ENCODE data around the gene PARD6A.

PARD6A gene

GRCh38 chr16:67661101-67661761, 471 bp downstream of the PARD6A start:
- TF ChIP-seq CTCF (IDR thresholded peaks at IDR 0.05; ENCODE audit: low read length) (no peak), EZH2phosphoT487 (IDR thresholded peaks at IDR 0.05; ENCODE audit: low read length) (no peak), EZH2 (optimal IDR thresholded peaks at IDR 0.05; ENCODE audit: low read depth, low read length) (no peak)
- peak overlapping the region; percentile 95 for H3K9ac ChIP-seq (ENCODE audit: low read length)
- H3K9me3 ChIP-seq (replicated peaks; ENCODE audit: insufficient read depth, low read length) = no peaks in the 10 kb centered on the region
- no peaks in the 10 kb centered on the region for H3K27me3 ChIP-seq (replicated peaks; ENCODE audit: insufficient read depth, low read length)
- peak overlapping the region; percentile 94 for H3K27ac ChIP-seq (ENCODE audit: low read length)
- peaks cover 54% of the 10 kb centered on the region for H3K79me2 ChIP-seq (ENCODE audit: low read length)
- no peaks in the 10 kb centered on the region for H4K20me1 ChIP-seq (ENCODE audit: insufficient read depth, low read length)
- peaks cover 17% of the 10 kb centered on the region for H3K4me1 ChIP-seq (ENCODE audit: low read length)
- no peaks in the 10 kb centered on the region for H3K36me3 ChIP-seq (replicated peaks; ENCODE audit: insufficient read depth, low read length)
- peak overlapping the region; percentile 99 for H3K4me2 ChIP-seq (ENCODE audit: low read depth, low read length)
- no peaks in the 10 kb centered on the region for H3K9me2 ChIP-seq (replicated peaks; ENCODE audit: insufficient read depth, low read length)
- peaks cover 12% of the 10 kb centered on the region; the same call in 1 of the 2 replicates for H3F3A ChIP-seq (ENCODE audit: insufficient read depth, low read length)
- H3K4me3 ChIP-seq (ENCODE audit: low read length) = peak overlapping the region; percentile 91
- peak overlapping the region; percentile 98 for H2AFZ ChIP-seq (ENCODE audit: low read length)
- DNase-seq = peak; percentile 49

GRCh38 chr16:67661886-67662652, 1.3 kb downstream of the PARD6A start:
- Histone ChIP-seq H3K4me2 (ENCODE audit: low read depth, low read length) (peak overlapping the region; percentile 99), H4K20me1 (ENCODE audit: insufficient read depth, low read length) (no peaks in the 10 kb centered on the region), H3K27me3 (replicated peaks; ENCODE audit: insufficient read depth, low read length) (no peaks in the 10 kb centered on the region), H3K9ac (ENCODE audit: low read length) (peak overlapping the region; percentile 95; the same call in 1 of the 2 replicates), H3K4me3 (ENCODE audit: low read length) (peak overlapping the region; percentile 91), H3K9me3 (replicated peaks; ENCODE audit: insufficient read depth, low read length) (no peaks in the 10 kb centered on the region), H3K4me1 (ENCODE audit: low read length) (peaks cover 18% of the 10 kb centered on the region), H2AFZ (ENCODE audit: low read length) (no peak overlapping the region), H3K79me2 (ENCODE audit: low read length) (peaks cover 54% of the 10 kb centered on the region), H3F3A (ENCODE audit: insufficient read depth, low read length) (peaks cover 15% of the 10 kb centered on the region), H3K27ac (ENCODE audit: low read length) (peak overlapping the region; percentile 94; the same call in 1 of the 2 replicates), H3K9me2 (replicated peaks; ENCODE audit: insufficient read depth, low read length) (no peaks in the 10 kb centered on the region), H3K36me3 (replicated peaks; ENCODE audit: insufficient read depth, low read length) (no peaks in the 10 kb centered on the region)
- no peak for DNase-seq
- no peak for TF ChIP-seq EZH2phosphoT487 (IDR thresholded peaks at IDR 0.05; ENCODE audit: low read length)
- TF ChIP-seq EZH2 (optimal IDR thresholded peaks at IDR 0.05; ENCODE audit: low read depth, low read length) = no peak
- no peak for TF ChIP-seq CTCF (IDR thresholded peaks at IDR 0.05; ENCODE audit: low read length)

- no peaks in the 10 kb centered on the region for H3K9me2 ChIP-seq (replicated peaks; ENCODE audit: insufficient read depth, low read length)
- H3K4me3 ChIP-seq (ENCODE audit: low read length) = no peak overlapping the region
- H3K27ac ChIP-seq (ENCODE audit: low read length) = no peak overlapping the region
- peaks cover 53% of the 10 kb centered on the region for H3K79me2 ChIP-seq (ENCODE audit: low read length)
- H3K4me1 ChIP-seq (ENCODE audit: low read length) = peaks cover 24% of the 10 kb centered on the region
- H3K9ac ChIP-seq (ENCODE audit: low read length) = no peak overlapping the region
- no peak overlapping the region for H3K4me2 ChIP-seq (ENCODE audit: low read depth, low read length)
- no peak for DNase-seq
- peaks cover 20% of the 10 kb centered on the region for H3F3A ChIP-seq (ENCODE audit: insufficient read depth, low read length)
- H3K36me3 ChIP-seq (replicated peaks; ENCODE audit: insufficient read depth, low read length) = no peaks in the 10 kb centered on the region
- H4K20me1 ChIP-seq (ENCODE audit: insufficient read depth, low read length) = no peaks in the 10 kb centered on the region
- no peak overlapping the region for H2AFZ ChIP-seq (ENCODE audit: low read length)
- no peaks in the 10 kb centered on the region for H3K27me3 ChIP-seq (replicated peaks; ENCODE audit: insufficient read depth, low read length)
- TF ChIP-seq EZH2phosphoT487 (IDR thresholded peaks at IDR 0.05; ENCODE audit: low read length) (no peak), EZH2 (optimal IDR thresholded peaks at IDR 0.05; ENCODE audit: low read depth, low read length) (no peak), CTCF (IDR thresholded peaks at IDR 0.05; ENCODE audit: low read length) (no peak)
- no peaks in the 10 kb centered on the region for H3K9me3 ChIP-seq (replicated peaks; ENCODE audit: insufficient read depth, low read length)
These were observed 1.9 kb downstream of the PARD6A start for GRCh38 chr16:67662653-67663010.

Data from MM.1S (cell line).